Measurements from ENCODE around the gene NR4A1. TPM values are rescaled to one million over a fixed set of nuclear protein-coding genes. Genes with fewer than 3 reads are reported as not detected.

NR4A1 gene
- total RNA-seq, 1 donor from 2014 or later, result 55.5 TPM

DNA sequence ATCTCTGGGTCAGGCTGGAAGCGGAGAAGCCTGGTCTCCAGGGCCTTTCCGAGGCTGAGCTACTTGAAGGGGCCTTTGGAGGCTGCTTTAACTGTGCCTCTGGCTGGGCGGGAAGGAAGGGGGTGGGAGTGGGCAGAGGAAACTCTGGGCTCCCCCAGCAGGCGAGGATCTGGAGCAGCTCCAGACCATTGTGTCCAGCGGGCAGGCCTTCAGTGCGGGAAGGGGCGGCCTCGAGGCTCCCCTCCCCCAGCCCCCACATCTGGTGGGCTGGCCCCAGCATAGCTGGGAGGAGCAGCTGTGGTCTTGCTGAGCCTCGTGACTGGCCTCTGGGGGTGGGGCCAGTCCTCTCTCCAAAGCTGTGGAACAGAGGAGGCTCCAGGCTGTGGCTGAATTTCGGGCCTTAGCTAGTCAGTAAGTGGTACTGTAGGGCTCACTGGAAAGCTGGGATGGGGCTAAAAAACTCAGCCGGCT, 41.1 kb upstream of the NR4A1 start:
- Histone ChIP-seq H3K9me3 (replicated peaks) (no peaks in the 10 kb centered on the region), H3K4me1 (peaks cover 62% of the 10 kb centered on the region), H3K4me3 (peak overlapping the region; percentile 86), H3K27me3 (ENCODE audit: low read depth) (peaks cover 27% of the 10 kb centered on the region), H3K27ac (replicated peaks) (peak overlapping the region; percentile 97), H3K36me3 (peaks cover 36% of the 10 kb centered on the region)
- intact Hi-C loops (cut with micrococcal nuclease), result no loop called here
- peak; percentile 85 for DNase-seq
- TF ChIP-seq, protein P1, sequence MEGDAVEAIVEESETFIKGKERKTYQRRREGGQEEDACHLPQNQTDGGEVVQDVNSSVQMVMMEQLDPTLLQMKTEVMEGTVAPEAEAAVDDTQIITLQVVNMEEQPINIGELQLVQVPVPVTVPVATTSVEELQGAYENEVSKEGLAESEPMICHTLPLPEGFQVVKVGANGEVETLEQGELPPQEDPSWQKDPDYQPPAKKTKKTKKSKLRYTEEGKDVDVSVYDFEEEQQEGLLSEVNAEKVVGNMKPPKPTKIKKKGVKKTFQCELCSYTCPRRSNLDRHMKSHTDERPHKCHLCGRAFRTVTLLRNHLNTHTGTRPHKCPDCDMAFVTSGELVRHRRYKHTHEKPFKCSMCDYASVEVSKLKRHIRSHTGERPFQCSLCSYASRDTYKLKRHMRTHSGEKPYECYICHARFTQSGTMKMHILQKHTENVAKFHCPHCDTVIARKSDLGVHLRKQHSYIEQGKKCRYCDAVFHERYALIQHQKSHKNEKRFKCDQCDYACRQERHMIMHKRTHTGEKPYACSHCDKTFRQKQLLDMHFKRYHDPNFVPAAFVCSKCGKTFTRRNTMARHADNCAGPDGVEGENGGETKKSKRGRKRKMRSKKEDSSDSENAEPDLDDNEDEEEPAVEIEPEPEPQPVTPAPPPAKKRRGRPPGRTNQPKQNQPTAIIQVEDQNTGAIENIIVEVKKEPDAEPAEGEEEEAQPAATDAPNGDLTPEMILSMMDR (IDR thresholded peaks at IDR 0.05; ENCODE audit: borderline replicate concordance), result no peak

DNA sequence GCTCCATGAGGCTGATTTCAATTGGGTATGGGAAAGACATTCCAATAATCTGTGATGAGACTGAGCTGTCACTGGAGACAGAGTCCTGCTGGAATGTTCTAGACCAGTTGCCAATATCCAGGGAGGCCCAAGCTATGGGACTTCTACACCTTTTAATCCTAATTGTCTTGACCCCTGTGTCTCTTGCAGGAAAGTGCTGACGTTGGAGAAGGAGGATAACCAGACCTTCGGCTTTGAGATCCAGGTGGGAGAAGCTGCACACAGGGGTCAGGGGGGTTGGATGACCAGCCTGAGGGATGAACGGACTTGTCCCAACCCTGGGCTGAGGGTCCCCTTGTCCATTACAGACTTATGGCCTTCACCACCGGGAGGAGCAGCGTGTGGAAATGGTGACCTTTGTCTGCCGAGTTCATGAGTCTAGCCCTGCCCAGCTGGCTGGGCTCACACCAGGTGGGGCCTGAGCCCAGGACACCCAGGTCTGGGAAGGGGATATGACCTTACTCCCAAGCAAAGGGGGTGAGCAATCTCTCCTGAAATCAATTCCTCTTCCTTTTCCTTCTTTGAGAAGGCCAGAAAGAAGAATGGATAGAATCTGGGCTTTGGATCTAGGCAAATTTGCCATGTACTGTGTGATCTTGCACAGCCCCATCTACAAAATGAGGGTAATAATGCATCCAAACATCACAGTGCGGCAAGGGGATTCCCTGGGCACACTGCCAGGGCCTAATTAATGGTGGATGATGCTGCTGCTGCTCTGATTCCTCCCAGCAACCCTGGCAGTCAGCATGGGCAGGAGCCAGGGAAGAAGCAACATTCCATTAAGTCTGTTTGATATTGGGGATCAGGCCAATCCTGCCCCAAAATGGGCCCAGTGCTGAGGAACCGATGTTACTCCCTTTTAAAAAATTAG, 40.3 kb upstream of the NR4A1 start:
- TF ChIP-seq, protein P1 (IDR thresholded peaks at IDR 0.05; ENCODE audit: borderline replicate concordance), result no peak
- H3K4me1 ChIP-seq, result peaks cover 61% of the 10 kb centered on the region
- no peaks in the 10 kb centered on the region for H3K9me3 ChIP-seq (replicated peaks)
- intact Hi-C loops (cut with micrococcal nuclease), result no loop called here
- H3K27me3 ChIP-seq (ENCODE audit: low read depth), result peaks cover 21% of the 10 kb centered on the region
- peak overlapping the region; percentile 86 for H3K4me3 ChIP-seq
- no peak for DNase-seq
- peaks cover 36% of the 10 kb centered on the region for H3K36me3 ChIP-seq
- H3K27ac ChIP-seq (replicated peaks), result peak overlapping the region; percentile 97

DNA sequence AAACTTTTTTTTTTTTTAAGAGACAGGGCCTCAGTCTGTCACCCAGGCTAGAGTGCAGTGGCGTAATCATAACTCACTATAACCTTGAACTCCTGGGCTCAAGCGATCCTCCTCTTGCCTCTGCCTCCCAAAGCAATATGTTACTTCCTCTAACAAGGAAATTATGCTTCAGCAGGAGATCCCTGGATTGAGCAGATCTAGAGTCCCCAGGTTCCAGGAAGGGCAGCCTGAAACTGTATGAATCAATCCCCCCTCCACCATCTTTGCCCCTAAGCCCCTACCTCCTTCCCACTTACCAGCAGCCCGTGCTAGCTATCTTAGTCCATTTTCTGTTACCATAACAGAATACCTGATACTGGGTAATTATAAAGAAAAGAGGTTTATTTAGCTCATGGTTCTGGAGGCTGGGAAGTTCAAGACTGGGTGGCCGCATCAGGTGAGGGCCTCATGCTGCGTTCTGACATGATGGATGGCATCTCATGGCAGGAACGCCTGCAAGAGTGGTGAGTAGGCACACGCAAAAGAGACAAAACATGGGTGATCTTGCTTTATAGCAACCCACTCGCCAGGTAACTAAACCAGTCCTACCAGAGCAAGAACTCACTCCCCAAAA, 39.5 kb upstream of the NR4A1 start:
- no peak overlapping the region for H3K4me3 ChIP-seq
- peaks cover 13% of the 10 kb centered on the region for H3K27me3 ChIP-seq (ENCODE audit: low read depth)
- peaks cover 54% of the 10 kb centered on the region for H3K4me1 ChIP-seq
- DNase-seq, result no peak
- intact Hi-C loops (cut with micrococcal nuclease), result no loop called here
- H3K27ac ChIP-seq (replicated peaks), result peak overlapping the region; percentile 97
- peaks cover 36% of the 10 kb centered on the region for H3K36me3 ChIP-seq
- TF ChIP-seq, protein P1 (IDR thresholded peaks at IDR 0.05; ENCODE audit: borderline replicate concordance), result no peak
- H3K9me3 ChIP-seq (replicated peaks), result no peaks in the 10 kb centered on the region

DNA sequence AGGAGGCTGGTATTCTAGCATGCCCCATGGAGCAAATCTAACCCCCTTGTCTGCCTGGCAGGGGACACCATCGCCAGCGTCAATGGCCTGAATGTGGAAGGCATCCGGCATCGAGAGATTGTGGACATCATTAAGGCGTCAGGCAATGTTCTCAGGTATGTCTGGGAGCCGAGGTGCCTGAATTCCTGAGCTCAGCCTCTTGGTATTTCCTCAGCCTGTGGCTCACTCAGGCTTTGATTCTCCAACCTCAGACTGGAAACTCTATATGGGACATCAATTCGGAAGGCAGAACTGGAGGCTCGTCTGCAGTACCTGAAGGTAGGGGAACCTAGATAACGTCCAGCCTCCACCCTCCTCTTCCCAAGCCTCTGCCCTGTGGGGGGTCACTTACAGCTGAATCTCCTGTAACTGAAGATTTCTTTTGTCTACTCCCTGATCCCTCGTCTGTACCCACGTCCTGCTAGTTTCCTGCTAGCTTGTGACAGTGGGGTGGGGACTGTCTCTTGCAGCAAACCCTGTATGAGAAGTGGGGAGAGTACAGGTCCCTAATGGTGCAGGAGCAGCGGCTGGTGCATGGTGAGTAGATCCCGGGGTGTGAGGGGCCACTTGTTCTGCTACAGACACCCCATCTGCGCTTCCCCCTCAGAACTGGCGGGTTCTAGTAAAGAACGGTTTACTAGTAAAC, 37.5 kb upstream of the NR4A1 start:
- Histone ChIP-seq H3K27me3 (ENCODE audit: low read depth) (no peaks in the 10 kb centered on the region), H3K4me1 (peaks cover 33% of the 10 kb centered on the region), H3K36me3 (peaks cover 34% of the 10 kb centered on the region), H3K4me3 (no peak overlapping the region), H3K27ac (replicated peaks) (no peak overlapping the region), H3K9me3 (replicated peaks) (no peaks in the 10 kb centered on the region)
- intact Hi-C loops (cut with micrococcal nuclease), result no loop called here
- TF ChIP-seq, protein P1 (IDR thresholded peaks at IDR 0.05; ENCODE audit: borderline replicate concordance), result no peak
- DNase-seq, result no peak

Data from left ventricle myocardium inferior (tissue), 1 donor.